Activated CD4-positive, alpha-beta T cell treated with anti-CD3 and anti-CD28 coated beads, Interleukin-2, amount 10 ng/mL, durations not matched to agents 24 days and 14 days (primary cell): ENCODE measurements around the gene ZNF804B. TPM values are rescaled to one million over a fixed set of nuclear protein-coding genes. Genes with fewer than 3 reads are reported as not detected.

Source experiments
- DNase-seq: peaks from one replicate; pipeline ENCODE4 v3.0.0; 2022
- H3K27ac Mint-ChIP-seq: one replicate; pipeline ENCODE4 v1.8.0; 2022; ENCODE audit warnings: mild to moderate bottlenecking, mixed read lengths
- H3K27me3 Mint-ChIP-seq: one replicate; pipeline ENCODE4 v1.8.0; 2022; ENCODE audit warnings: mixed read lengths
- H3K36me3 Mint-ChIP-seq: one replicate; pipeline ENCODE4 v1.8.0; 2022; ENCODE audit warnings: low read depth, mild to moderate bottlenecking, mixed read lengths
- H3K4me1 Mint-ChIP-seq: one replicate; pipeline ENCODE4 v1.8.0; 2021; ENCODE audit warnings: mixed read lengths
- H3K4me3 Mint-ChIP-seq: one replicate; pipeline ENCODE4 v1.8.0; 2022; ENCODE audit warnings: mild to moderate bottlenecking, moderate library complexity, mixed read lengths
- H3K9me3 Mint-ChIP-seq: one replicate; pipeline ENCODE4 v1.8.0; 2021; ENCODE audit warnings: mixed read lengths
- intact Hi-C: fragments of 100-400 bp; cut with micrococcal nuclease; formaldehyde crosslinking; loops from one replicate; pipeline ENCODE4 v1.15.1; 2023
- total RNA-seq: library from RNA; stranded (reverse); gene quantifications from 2 replicates; pipeline ENCODE4 v1.2.3, GENCODE V29; 2022

ZNF804B gene
- total RNA-seq, 1 donor from 2014 or later, result not detected

DNA sequence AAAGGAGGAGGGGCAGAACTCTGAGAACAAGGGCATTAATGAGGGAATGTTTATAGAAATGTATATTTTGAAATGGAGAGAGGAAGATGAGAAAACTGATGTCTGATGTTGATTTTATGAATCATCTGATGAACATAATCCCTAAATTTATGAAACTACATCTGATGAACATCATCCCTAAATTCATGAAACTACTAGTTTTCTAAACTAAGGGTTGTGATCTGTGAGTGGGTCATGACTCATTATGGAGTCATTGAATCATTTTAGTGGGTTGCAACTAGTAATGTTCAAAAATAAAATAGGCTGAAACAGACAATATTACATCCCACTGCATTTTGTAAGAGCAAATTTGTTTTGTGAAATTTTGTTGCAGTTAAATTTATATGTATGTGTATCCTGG lies 478.7 kb downstream of the ZNF804B start:
- intact Hi-C loops, result no loop called here
- H3K4me1 Mint-ChIP-seq, result no peaks in the 10 kb centered on the region
- no peak for DNase-seq
- H3K27me3 Mint-ChIP-seq, result no peaks in the 10 kb centered on the region
- H3K27ac Mint-ChIP-seq, result no peak overlapping the region
- H3K9me3 Mint-ChIP-seq, result no peaks in the 10 kb centered on the region
- H3K4me3 Mint-ChIP-seq, result no peak overlapping the region
- no peaks in the 10 kb centered on the region for H3K36me3 Mint-ChIP-seq

DNA sequence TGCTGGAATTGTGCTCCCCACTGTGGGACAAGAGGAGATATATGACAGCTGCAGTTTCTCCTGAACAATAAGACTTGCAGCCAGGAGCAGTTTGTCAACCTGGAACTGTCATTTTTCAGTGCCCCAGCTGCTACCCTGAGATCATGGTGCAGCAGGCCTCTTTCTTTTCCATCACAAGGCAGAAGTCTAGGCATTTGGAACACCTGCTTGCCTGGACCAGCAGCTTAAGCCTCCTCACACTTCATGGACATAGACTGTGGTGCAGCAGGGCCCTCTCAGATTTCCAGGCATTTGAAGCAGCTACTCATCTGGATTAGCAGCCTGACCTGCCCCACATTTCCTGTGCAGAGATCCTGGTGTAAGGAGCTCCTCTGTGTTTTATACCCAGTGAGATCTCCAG lies 486.7 kb downstream of the ZNF804B start:
- Mint-ChIP-seq H3K36me3 (no peaks in the 10 kb centered on the region), H3K4me1 (no peaks in the 10 kb centered on the region), H3K9me3 (no peaks in the 10 kb centered on the region), H3K4me3 (no peak overlapping the region), H3K27me3 (no peaks in the 10 kb centered on the region), H3K27ac (no peak overlapping the region)
- no peak for DNase-seq
- intact Hi-C loops, result no loop called here

DNA sequence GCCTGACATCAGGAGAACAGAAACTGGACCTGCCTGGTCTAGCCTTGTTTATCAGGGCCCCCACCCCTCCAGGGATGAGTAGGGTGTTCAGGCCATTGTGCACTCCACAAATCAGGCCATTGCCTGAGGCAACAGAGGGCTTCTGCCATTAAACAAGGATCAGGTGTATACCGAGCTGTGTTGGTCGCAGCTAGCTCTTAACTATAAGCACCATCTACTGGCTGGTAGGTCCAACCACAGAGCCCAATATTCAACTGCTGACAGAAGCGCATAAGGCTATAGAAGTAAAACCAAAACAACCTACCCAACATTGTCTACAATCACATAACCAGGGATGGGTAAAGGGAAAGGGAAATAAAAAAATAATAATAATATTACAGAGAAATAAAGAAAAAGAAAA lies 487.7 kb downstream of the ZNF804B start:
- intact Hi-C loops, result no loop called here
- H3K4me1 Mint-ChIP-seq, result no peaks in the 10 kb centered on the region
- H3K4me3 Mint-ChIP-seq, result no peak overlapping the region
- H3K9me3 Mint-ChIP-seq, result no peaks in the 10 kb centered on the region
- DNase-seq, result no peak
- H3K27ac Mint-ChIP-seq, result no peak overlapping the region
- no peaks in the 10 kb centered on the region for H3K27me3 Mint-ChIP-seq
- H3K36me3 Mint-ChIP-seq, result no peaks in the 10 kb centered on the region

DNA sequence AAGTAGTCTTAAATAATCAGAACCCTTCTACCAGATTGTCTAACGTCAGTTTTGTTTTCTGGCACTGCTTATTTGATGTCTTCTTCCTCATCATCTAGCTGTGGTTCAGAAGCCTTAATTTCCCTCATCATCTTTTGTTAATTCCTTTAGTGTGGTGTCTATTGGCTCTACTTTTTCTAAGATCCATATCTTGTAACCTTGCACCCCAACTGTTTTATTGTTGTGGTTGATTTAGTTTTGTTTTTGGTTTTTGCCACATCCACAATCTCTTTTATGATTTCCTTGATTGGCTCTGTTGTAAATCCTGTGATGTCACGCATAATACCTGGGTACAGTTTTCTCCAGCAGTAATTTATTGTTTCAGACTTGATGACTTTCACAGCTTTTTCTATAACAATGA lies 499.6 kb downstream of the ZNF804B start:
- no peaks in the 10 kb centered on the region for H3K9me3 Mint-ChIP-seq
- no peaks in the 10 kb centered on the region for H3K36me3 Mint-ChIP-seq
- no peak overlapping the region for H3K4me3 Mint-ChIP-seq
- no peak for DNase-seq
- H3K27ac Mint-ChIP-seq, result no peak overlapping the region
- peaks cover 3% of the 10 kb centered on the region for H3K4me1 Mint-ChIP-seq
- H3K27me3 Mint-ChIP-seq, result no peaks in the 10 kb centered on the region
- intact Hi-C loops, result no loop called here

DNA sequence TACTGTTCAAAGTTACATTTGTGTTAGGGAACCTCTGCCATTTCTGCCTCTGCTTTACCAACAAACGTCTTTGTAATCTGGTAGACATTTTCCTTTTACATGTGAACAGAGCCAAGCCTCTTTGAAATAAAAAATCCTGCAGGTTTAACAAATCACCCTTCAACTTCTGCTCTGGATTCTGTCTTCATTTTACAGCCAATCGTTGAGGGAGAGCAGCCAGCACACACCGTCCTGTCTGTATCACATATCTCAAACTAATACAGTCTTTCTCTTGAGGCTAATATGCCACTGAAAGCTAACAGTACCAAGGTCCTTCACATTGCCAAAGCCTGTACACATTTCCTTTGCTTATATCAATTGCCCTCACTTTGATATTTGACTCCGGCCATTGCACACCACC lies 504.6 kb downstream of the ZNF804B start:
- DNase-seq, result no peak
- Mint-ChIP-seq H3K4me1 (peaks cover 2% of the 10 kb centered on the region), H3K4me3 (no peak overlapping the region), H3K27ac (no peak overlapping the region), H3K36me3 (no peaks in the 10 kb centered on the region), H3K9me3 (no peaks in the 10 kb centered on the region), H3K27me3 (no peaks in the 10 kb centered on the region)
- intact Hi-C loops, result no loop called here

DNA sequence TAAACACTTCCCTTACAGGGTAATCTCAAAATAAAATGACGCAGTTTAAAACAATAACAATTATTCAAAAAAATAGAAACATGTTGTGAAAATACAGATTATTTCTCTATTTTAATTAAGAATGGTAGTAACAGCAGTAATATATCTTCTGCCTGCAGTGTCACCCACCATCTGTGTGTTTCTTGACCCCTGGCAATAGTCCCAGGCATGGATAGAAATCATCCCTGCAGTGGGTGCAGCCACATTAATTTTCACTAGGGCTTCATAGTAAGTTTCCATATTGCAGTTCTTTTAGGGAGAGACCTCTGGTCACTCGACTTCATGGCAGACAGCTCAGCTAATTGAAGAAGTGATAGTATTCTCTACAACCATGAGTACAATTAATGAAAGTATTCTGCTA lies 506.1 kb downstream of the ZNF804B start:
- no peak for DNase-seq
- H3K36me3 Mint-ChIP-seq, result no peaks in the 10 kb centered on the region
- no peaks in the 10 kb centered on the region for H3K4me1 Mint-ChIP-seq
- intact Hi-C loops, result no loop called here
- no peaks in the 10 kb centered on the region for H3K9me3 Mint-ChIP-seq
- H3K4me3 Mint-ChIP-seq, result no peak overlapping the region
- H3K27ac Mint-ChIP-seq, result no peak overlapping the region
- no peaks in the 10 kb centered on the region for H3K27me3 Mint-ChIP-seq

DNA sequence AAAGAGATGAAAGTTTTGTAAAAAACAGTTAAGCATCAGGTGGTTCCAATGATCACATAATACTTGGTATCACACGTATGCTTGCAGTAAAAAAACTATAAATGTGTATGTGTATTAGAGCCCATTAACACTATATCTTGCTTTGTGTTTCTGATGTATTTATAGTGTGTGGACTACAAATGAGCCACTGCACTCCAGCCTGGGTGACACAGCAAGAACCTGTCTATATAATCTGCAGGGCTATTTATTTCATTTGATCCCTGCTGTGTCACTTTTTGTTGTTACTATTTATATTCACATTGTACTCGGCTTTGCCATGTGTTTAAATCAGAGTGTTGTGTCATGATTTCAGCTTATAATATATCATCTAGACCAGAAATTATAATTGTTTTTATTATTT lies 523.8 kb downstream of the ZNF804B start:
- intact Hi-C loops, result no loop called here
- DNase-seq, result no peak
- no peak overlapping the region for H3K4me3 Mint-ChIP-seq
- H3K27me3 Mint-ChIP-seq, result no peaks in the 10 kb centered on the region
- no peak overlapping the region for H3K27ac Mint-ChIP-seq
- no peaks in the 10 kb centered on the region for H3K4me1 Mint-ChIP-seq
- no peaks in the 10 kb centered on the region for H3K36me3 Mint-ChIP-seq
- H3K9me3 Mint-ChIP-seq, result no peaks in the 10 kb centered on the region

DNA sequence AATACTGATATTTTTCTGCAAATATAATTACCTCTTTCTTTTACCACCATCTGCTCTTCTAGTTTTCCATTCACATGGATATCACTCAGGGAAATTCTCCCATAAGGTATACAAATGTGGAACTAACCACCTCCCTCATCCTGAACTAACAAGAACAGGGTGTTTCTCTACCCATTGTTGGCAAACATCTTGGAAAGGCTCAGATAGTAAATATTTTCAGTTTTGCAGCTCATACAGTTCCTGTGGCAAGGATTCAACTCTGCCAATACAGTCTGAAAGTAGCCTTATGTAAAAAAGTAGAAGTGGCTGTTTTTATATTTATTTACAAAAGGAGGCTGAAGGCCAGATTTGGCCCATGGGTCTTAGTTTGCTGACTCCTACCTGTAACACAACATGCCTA lies 549.0 kb downstream of the ZNF804B start:
- Mint-ChIP-seq H3K4me3 (no peak overlapping the region), H3K36me3 (no peaks in the 10 kb centered on the region), H3K4me1 (no peaks in the 10 kb centered on the region), H3K9me3 (no peaks in the 10 kb centered on the region), H3K27ac (no peak overlapping the region), H3K27me3 (no peaks in the 10 kb centered on the region)
- no peak for DNase-seq
- intact Hi-C loops, result no loop called here

DNA sequence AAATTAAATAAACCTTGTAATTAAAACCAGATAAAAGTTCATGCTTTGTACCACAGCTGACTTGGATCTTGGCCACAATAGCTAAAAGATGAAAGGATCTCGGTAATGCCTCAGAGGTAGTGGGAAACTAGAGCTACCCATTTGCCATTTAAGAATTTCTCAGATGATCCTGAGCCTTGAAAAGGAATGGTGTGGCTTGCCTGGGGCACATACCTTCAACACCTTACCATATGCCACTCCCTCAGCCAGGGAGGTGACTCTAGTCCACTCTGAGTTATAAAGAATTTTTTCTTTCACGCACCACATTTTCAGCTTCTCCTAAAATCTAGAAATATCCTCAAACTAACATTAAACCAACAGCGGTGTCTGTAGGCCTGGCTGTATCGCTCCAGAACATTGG lies 552.4 kb downstream of the ZNF804B start:
- Mint-ChIP-seq H3K27me3 (no peaks in the 10 kb centered on the region), H3K36me3 (no peaks in the 10 kb centered on the region), H3K4me3 (no peak overlapping the region), H3K4me1 (no peaks in the 10 kb centered on the region), H3K9me3 (no peaks in the 10 kb centered on the region), H3K27ac (no peak overlapping the region)
- intact Hi-C loops, result no loop called here
- no peak for DNase-seq

DNA sequence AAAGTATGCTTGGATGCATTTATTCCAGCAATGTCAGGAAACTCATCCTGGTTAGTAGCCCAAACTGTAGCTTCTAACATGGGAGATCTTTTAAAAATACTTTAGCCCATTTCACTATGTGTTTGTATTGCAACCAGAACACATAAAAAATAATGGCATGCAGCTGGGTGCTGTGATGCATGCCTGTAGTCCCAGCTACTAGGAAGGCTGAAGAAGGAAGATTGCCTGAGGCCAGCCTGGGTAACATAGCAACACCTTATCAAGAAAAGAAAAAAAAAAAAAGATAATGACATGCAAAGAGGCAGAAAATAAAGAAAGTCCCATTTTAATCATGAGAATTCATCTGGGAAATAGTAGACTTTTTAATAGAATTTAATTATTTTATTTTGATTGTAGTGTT lies 553.1 kb downstream of the ZNF804B start:
- no peak for DNase-seq
- H3K27me3 Mint-ChIP-seq, result no peaks in the 10 kb centered on the region
- intact Hi-C loops, result no loop called here
- no peaks in the 10 kb centered on the region for H3K4me1 Mint-ChIP-seq
- no peaks in the 10 kb centered on the region for H3K9me3 Mint-ChIP-seq
- H3K27ac Mint-ChIP-seq, result no peak overlapping the region
- H3K36me3 Mint-ChIP-seq, result no peaks in the 10 kb centered on the region
- no peak overlapping the region for H3K4me3 Mint-ChIP-seq

DNA sequence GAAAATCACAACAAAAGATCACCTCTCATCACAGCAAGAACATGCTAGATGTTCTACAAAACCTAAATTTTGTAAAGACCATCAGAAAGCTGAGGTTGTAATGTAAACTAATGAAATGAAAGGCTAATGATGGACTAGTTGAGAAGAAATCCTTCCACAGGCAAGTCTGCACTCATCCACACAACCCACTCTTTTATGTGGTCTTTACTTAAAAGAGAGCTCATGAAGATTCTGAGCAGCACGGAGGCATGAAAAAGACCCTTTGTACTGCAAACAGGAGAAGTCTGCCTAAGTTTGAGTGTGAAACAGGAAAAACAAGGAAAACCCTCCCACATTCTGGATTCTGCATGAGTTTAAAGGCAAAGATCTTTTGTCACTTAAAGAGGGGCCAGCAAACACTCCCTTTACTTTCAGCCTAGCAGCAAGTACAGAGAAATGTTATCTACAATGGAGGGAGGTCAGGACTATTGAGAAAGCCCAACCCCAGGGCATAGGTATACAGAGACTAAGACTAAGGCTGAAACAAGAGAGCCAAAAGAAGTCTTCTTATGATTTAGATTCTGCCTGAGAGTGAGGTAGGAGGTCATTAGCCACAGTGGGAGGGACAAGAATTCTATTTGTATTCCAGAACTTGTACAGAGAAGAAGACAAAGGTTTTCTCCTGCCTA lies 557.2 kb downstream of the ZNF804B start:
- Mint-ChIP-seq H3K4me3 (no peak overlapping the region), H3K4me1 (no peaks in the 10 kb centered on the region), H3K27ac (no peak overlapping the region), H3K27me3 (no peaks in the 10 kb centered on the region), H3K9me3 (no peaks in the 10 kb centered on the region), H3K36me3 (no peaks in the 10 kb centered on the region)
- DNase-seq, result no peak
- intact Hi-C loops, result no loop called here

DNA sequence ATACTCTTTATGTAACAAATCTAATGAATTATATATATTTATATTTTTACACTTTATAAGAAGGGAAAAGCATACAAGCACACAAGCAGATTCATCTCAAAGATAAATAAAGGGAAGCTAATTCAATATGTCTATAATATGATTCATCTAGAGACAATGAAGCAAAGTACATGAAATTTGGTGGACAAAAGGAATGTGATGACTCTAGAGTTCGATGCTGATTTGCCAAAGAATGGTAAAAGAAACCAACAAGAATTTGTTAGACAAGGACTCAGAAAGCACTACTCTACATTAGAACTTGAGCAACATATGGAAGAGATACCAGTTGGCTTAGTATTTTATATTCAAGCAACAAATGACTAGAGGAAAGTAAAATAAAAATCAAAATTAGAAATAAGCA lies 572.5 kb downstream of the ZNF804B start:
- intact Hi-C loops, result no loop called here

DNA sequence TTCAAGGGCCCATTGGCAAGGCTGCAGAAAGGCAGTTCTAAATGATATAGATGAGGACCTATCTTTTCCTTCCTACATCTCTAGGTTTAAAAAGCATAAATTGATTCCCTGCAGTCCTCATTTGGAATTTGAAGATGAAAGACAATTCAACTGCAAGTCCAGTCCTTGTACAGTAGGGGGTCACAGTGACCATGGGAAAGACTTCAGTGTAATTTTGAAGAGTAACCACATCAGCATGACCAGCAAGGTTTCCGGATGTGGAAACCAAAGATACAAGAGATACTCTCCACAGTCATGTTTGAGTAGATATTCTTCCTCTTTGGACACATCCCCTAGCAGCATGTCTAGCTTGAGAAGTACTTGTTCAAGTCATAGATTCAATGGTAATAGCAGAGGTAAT lies 575.3 kb downstream of the ZNF804B start:
- H3K36me3 Mint-ChIP-seq, result no peaks in the 10 kb centered on the region
- H3K4me3 Mint-ChIP-seq, result no peak overlapping the region
- no peaks in the 10 kb centered on the region for H3K4me1 Mint-ChIP-seq
- no peak for DNase-seq
- H3K9me3 Mint-ChIP-seq, result no peaks in the 10 kb centered on the region
- no peaks in the 10 kb centered on the region for H3K27me3 Mint-ChIP-seq
- intact Hi-C loops, result no loop called here
- H3K27ac Mint-ChIP-seq, result no peak overlapping the region

More for the DNA sequence above, 572.5 kb downstream of the ZNF804B start:
- Mint-ChIP-seq H3K4me3 (no peak overlapping the region), H3K4me1 (no peaks in the 10 kb centered on the region), H3K27me3 (no peaks in the 10 kb centered on the region), H3K9me3 (no peaks in the 10 kb centered on the region), H3K27ac (no peak overlapping the region), H3K36me3 (no peaks in the 10 kb centered on the region)
- no peak for DNase-seq

DNA sequence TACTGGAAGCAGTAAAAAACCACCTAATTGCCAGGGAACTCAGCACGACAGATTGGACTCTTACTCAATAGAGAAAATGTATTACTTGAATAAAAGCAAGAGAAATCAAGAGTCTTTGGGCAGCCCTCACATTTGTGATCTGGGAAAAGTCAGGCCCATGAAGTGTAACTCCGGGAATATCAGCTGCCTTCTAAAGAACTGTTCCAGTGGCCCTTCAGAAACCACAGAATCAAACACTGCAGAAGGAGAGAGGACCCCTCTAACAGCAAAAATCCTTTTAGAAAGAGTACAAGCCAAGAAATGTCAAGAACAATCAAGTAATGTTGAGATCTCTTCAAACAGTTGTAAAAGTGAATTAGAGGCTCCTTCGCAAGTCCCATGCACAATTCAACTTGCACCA lies 576.0 kb downstream of the ZNF804B start:
- no peak overlapping the region for H3K27ac Mint-ChIP-seq
- intact Hi-C loops, result no loop called here
- H3K4me3 Mint-ChIP-seq, result no peak overlapping the region
- no peaks in the 10 kb centered on the region for H3K36me3 Mint-ChIP-seq
- no peak for DNase-seq
- H3K4me1 Mint-ChIP-seq, result no peaks in the 10 kb centered on the region
- H3K9me3 Mint-ChIP-seq, result no peaks in the 10 kb centered on the region
- no peaks in the 10 kb centered on the region for H3K27me3 Mint-ChIP-seq

DNA sequence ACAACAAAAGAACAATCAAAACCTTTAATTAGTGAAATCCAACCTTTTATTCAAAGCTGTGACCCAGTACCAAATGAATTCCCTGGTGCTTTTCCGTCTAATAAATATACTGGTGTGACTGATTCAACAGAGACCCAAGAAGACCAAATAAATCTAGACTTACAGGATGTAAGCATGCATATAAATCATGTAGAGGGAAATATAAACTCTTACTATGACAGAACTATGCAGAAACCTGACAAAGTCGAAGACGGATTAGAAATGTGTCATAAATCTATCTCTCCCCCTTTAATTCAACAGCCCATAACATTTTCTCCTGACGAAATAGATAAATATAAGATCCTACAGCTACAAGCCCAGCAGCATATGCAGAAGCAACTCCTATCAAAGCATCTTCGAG lies 576.6 kb downstream of the ZNF804B start:
- intact Hi-C loops, result no loop called here
- Mint-ChIP-seq H3K9me3 (no peaks in the 10 kb centered on the region), H3K27ac (no peak overlapping the region), H3K27me3 (no peaks in the 10 kb centered on the region), H3K4me1 (no peaks in the 10 kb centered on the region), H3K4me3 (no peak overlapping the region), H3K36me3 (no peaks in the 10 kb centered on the region)
- DNase-seq, result no peak
